ENCODE results near the gene APLF. TPM values are rescaled to one million over a fixed set of nuclear protein-coding genes. Genes with fewer than 3 reads are reported as not detected.

Gene APLF
- total RNA-seq, 1 donor = 8.6 TPM

DNA sequence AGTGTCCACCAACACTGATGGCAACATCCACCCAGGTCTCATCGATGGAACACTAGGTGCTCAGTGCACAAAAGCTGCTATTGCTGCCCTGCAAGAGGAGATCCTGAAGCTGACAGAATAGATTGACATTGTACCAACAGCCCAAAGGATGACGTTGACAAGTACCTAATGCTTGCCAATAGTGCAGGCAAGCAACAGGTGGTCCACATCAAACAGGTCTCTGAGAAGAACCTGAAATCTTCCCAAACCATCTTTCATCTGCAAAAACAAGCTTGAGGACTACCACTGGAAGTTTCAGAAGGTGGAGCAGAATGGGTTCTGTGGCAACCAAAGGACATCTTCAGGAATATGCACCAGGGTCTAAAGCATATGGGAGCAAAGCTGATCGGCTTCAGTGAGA, 160.2 kb downstream of the APLF start:
- TF ChIP-seq, protein P1, sequence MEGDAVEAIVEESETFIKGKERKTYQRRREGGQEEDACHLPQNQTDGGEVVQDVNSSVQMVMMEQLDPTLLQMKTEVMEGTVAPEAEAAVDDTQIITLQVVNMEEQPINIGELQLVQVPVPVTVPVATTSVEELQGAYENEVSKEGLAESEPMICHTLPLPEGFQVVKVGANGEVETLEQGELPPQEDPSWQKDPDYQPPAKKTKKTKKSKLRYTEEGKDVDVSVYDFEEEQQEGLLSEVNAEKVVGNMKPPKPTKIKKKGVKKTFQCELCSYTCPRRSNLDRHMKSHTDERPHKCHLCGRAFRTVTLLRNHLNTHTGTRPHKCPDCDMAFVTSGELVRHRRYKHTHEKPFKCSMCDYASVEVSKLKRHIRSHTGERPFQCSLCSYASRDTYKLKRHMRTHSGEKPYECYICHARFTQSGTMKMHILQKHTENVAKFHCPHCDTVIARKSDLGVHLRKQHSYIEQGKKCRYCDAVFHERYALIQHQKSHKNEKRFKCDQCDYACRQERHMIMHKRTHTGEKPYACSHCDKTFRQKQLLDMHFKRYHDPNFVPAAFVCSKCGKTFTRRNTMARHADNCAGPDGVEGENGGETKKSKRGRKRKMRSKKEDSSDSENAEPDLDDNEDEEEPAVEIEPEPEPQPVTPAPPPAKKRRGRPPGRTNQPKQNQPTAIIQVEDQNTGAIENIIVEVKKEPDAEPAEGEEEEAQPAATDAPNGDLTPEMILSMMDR (IDR thresholded peaks at IDR 0.05; ENCODE audit: insufficient read depth, low read depth, low read length) = no peak
- no peak overlapping the region for H3K4me3 ChIP-seq (ENCODE audit: low read depth, low read length)

More for the DNA sequence above, 160.2 kb downstream of the APLF start:
- DNase-seq (ENCODE audit: low read depth) = no peak

Other genes starting within 250 kb of the APLF start
- 28.0 and 38.4 TPM in 2 replicates for gene PPP3R1, start 215.1 kb upstream of the APLF start, total RNA-seq
- gene CNRIP1, start 147.6 kb upstream of the APLF start, total RNA-seq = 24.6 and 25.1 TPM in 2 replicates
- not detected in 2 replicates for gene PLEK, start 102.3 kb upstream of the APLF start, total RNA-seq
- gene FBXO48, start 291 bp upstream of the APLF start, total RNA-seq = 0.32 and 0.86 TPM in 2 replicates
- not detected in 2 replicates for gene PROKR1, start 176.0 kb downstream of the APLF start, total RNA-seq